Left ventricle myocardium inferior (tissue), 1 donor: ENCODE results near the gene PAX7. TPM values are rescaled to one million over a fixed set of nuclear protein-coding genes. Genes with fewer than 3 reads are reported as not detected.
"Not testable (repeated sequence)": the region's sequence is repeated elsewhere in the genome, so short reads cannot be mapped to it uniquely, and the experiment has no call there.

Source experiments
- DNase-seq: peaks from one replicate; pipeline ENCODE4 v3.0.0-alpha.2; 2020
- H3K27ac ChIP-seq: fragments of 200-600 bp; replicated peaks from 2 replicates; pipeline ENCODE4 v1.8.0; 2021
- H3K27me3 ChIP-seq: fragments of 200-600 bp; 2 replicates; pipeline ENCODE4 v1.8.0; 2021; ENCODE audit warnings: low read depth
- H3K36me3 ChIP-seq: fragments of 200-600 bp; 2 replicates; pipeline ENCODE4 v1.8.0; 2021
- H3K4me1 ChIP-seq: fragments of 200-600 bp; 2 replicates; pipeline ENCODE4 v1.8.0; 2021
- H3K4me3 ChIP-seq: fragments of 200-600 bp; 2 replicates; pipeline ENCODE4 v1.8.0; 2021; ENCODE audit warnings: mild to moderate bottlenecking, moderate library complexity
- H3K9me3 ChIP-seq: fragments of 200-600 bp; replicated peaks from 2 replicates; pipeline ENCODE4 v1.8.0; 2021
- intact Hi-C: fragments of 100-400 bp; cut with micrococcal nuclease; formaldehyde crosslinking; loops from one replicate; pipeline ENCODE4 v1.11.0; 2022
- total RNA-seq: library from RNA; stranded (reverse); fragmentation: NEBNext Ultra II Directional; extraction: Animal tissue kit (Norgen Biotek cat#: 25700); gene quantifications from one replicate; pipeline ENCODE4 v1.2.1, GENCODE V29; 2021
- TF ChIP-seq, protein P1 (sequence below): fragments of 200-600 bp; IDR thresholded peaks from 2 replicates; pipeline ENCODE4 v1.8.0; 2021; ENCODE audit warnings: antibody characterized with exemption, mild to moderate bottlenecking, borderline replicate concordance
- donor health status: DM: no; HTN: yes; CAD: no; lungs with severe emphysema.

The PAX7 gene
- total RNA-seq, 1 donor from 2014 or later: not detected

GRCh38 chr1:18686540-18686939, 55.9 kb downstream of the PAX7 start:
- intact Hi-C loops: no loop called here
- TF ChIP-seq, protein P1, sequence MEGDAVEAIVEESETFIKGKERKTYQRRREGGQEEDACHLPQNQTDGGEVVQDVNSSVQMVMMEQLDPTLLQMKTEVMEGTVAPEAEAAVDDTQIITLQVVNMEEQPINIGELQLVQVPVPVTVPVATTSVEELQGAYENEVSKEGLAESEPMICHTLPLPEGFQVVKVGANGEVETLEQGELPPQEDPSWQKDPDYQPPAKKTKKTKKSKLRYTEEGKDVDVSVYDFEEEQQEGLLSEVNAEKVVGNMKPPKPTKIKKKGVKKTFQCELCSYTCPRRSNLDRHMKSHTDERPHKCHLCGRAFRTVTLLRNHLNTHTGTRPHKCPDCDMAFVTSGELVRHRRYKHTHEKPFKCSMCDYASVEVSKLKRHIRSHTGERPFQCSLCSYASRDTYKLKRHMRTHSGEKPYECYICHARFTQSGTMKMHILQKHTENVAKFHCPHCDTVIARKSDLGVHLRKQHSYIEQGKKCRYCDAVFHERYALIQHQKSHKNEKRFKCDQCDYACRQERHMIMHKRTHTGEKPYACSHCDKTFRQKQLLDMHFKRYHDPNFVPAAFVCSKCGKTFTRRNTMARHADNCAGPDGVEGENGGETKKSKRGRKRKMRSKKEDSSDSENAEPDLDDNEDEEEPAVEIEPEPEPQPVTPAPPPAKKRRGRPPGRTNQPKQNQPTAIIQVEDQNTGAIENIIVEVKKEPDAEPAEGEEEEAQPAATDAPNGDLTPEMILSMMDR: no peak
- Histone ChIP-seq H3K36me3 (no peaks in the 10 kb centered on the region), H3K4me1 (no peaks in the 10 kb centered on the region), H3K4me3 (no peak overlapping the region), H3K27ac (no peak overlapping the region), H3K27me3 (peaks cover 97% of the 10 kb centered on the region), H3K9me3 (no peaks in the 10 kb centered on the region)
- DNase-seq: no peak

- DNase-seq: no peak
- H3K9me3 ChIP-seq: no peaks in the 10 kb centered on the region
- H3K36me3 ChIP-seq: no peaks in the 10 kb centered on the region
- intact Hi-C loops: no loop called here
- no peaks in the 10 kb centered on the region for H3K4me1 ChIP-seq
- TF ChIP-seq, protein P1: no peak
- H3K27me3 ChIP-seq: peaks cover 97% of the 10 kb centered on the region
- no peak overlapping the region for H3K27ac ChIP-seq
- no peak overlapping the region for H3K4me3 ChIP-seq
These were observed 56.6 kb downstream of the PAX7 start for GRCh38 chr1:18687273-18687672.

DNA sequence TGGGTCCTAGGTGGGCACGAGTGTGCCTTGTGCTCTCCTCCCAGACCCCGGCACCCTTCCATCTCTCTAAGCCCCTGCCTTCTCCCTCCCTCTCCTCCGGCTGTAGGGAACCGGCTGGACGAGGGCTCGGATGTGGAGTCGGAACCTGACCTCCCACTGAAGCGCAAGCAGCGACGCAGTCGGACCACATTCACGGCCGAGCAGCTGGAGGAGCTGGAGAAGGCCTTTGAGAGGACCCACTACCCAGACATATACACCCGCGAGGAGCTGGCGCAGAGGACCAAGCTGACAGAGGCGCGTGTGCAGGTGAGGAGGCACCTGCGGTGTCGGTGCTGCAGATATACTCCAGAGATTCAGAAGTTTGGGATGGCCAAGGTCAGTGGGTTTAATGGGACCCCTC, 61.0 kb downstream of the PAX7 start:
- DNase-seq: no peak
- no peaks in the 10 kb centered on the region for H3K36me3 ChIP-seq
- H3K4me3 ChIP-seq: no peak overlapping the region
- peaks cover 98% of the 10 kb centered on the region for H3K27me3 ChIP-seq
- intact Hi-C loops: no loop called here
- H3K9me3 ChIP-seq: no peaks in the 10 kb centered on the region
- H3K4me1 ChIP-seq: no peaks in the 10 kb centered on the region
- TF ChIP-seq, protein P1: no peak
- no peak overlapping the region for H3K27ac ChIP-seq

- DNase-seq: no peak
- H3K4me3 ChIP-seq: no peak overlapping the region
- H3K4me1 ChIP-seq: no peaks in the 10 kb centered on the region
- TF ChIP-seq, protein P1: no peak
- peaks cover 99% of the 10 kb centered on the region for H3K27me3 ChIP-seq
- intact Hi-C loops: no loop called here
- H3K27ac ChIP-seq: no peak overlapping the region
- H3K36me3 ChIP-seq: no peaks in the 10 kb centered on the region
- H3K9me3 ChIP-seq: no peaks in the 10 kb centered on the region
These were observed 62.8 kb downstream of the PAX7 start for GRCh38 chr1:18693256-18694098.

GRCh38 chr1:18694289-18694688, 63.6 kb downstream of the PAX7 start:
- H3K4me3 ChIP-seq, intact Hi-C loops, H3K9me3 ChIP-seq, H3K36me3 ChIP-seq, H3K27ac ChIP-seq, DNase-seq, H3K4me1 ChIP-seq: not testable (repeated sequence)
- peaks cover 99% of the 10 kb centered on the region for H3K27me3 ChIP-seq

GRCh38 chr1:18697541-18697940, 66.9 kb downstream of the PAX7 start:
- H3K9me3 ChIP-seq: no peaks in the 10 kb centered on the region
- no peak overlapping the region for H3K4me3 ChIP-seq
- peaks cover 98% of the 10 kb centered on the region for H3K27me3 ChIP-seq
- TF ChIP-seq, protein P1: no peak
- no peak for DNase-seq
- H3K36me3 ChIP-seq: no peaks in the 10 kb centered on the region
- no peak overlapping the region for H3K27ac ChIP-seq
- no peaks in the 10 kb centered on the region for H3K4me1 ChIP-seq
- intact Hi-C loops: no loop called here
